ENCODE results near the gene CPB1. TPM values are rescaled to one million over a fixed set of nuclear protein-coding genes. Genes with fewer than 3 reads are reported as not detected.

Gene CPB1
- total and polyA plus RNA-seq, 2 donors (not counting 1 experiment from before 2014, with no cell fraction given): not detected

DNA sequence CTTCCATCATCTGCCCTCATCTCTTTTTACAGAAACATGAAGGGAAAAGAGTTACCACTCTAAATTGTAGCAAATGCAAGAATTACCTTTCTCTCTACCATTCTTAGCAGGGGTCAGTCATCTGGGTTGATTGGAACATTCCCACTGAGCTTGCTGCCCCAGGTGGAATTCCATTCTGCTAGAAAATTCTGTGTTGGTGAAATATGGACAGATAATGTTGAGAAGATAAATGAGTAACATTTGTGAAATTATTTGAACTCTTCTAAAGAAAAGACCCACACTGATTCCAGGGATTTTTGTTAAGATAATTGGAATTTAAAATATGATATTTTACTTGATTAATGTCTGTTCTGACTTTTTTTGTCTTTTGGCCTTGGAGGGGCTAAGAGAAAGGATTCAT lies 26.4 kb downstream of the CPB1 start:
- no peak overlapping the region for H3K4me3 Mint-ChIP-seq
- no peak overlapping the region for H3K4me3 ChIP-seq (ENCODE audit: control extremely low read depth in 1 of 5, extremely low read depth in 1 of 5, insufficient read depth in 1 of 5, low read depth in 2 of 5, low read length in 4 of 5)
- no peaks in the 10 kb centered on the region for H3K9me3 Mint-ChIP-seq (ENCODE audit: insufficient read depth)
- DNase-seq (no peak), ATAC-seq (ENCODE audit: low read depth) (no peak)
- H3K4me1 Mint-ChIP-seq: no peaks in the 10 kb centered on the region
- peaks cover 0 to 2% (median 0%) of the 10 kb centered on the region in 4 experiments for H3K27me3 ChIP-seq (replicated peaks in 1 of 4; ENCODE audit: control extremely low read depth in 1 of 4, control insufficient read depth in 3 of 4, insufficient read depth in 4 of 4, low read length in 3 of 4)
- H3K9ac ChIP-seq (ENCODE audit: low read length): no peak overlapping the region
- H3K9me3 ChIP-seq (ENCODE audit: control extremely low read depth in 1 of 3, control insufficient read depth in 2 of 3, insufficient read depth in 1 of 3, low read length in 2 of 3): no peaks in the 10 kb centered on the region
- ChIA-PET POLR2A (no interaction called here), CTCF (interaction anchor here (0.7 to 1.3 kb wide), 3 partner anchors 8 to 10 kb away, joined by 3 to 16 read pairs (median 4); no protein-coding TSS in a partner anchor)
- TF ChIP-seq, protein P1, sequence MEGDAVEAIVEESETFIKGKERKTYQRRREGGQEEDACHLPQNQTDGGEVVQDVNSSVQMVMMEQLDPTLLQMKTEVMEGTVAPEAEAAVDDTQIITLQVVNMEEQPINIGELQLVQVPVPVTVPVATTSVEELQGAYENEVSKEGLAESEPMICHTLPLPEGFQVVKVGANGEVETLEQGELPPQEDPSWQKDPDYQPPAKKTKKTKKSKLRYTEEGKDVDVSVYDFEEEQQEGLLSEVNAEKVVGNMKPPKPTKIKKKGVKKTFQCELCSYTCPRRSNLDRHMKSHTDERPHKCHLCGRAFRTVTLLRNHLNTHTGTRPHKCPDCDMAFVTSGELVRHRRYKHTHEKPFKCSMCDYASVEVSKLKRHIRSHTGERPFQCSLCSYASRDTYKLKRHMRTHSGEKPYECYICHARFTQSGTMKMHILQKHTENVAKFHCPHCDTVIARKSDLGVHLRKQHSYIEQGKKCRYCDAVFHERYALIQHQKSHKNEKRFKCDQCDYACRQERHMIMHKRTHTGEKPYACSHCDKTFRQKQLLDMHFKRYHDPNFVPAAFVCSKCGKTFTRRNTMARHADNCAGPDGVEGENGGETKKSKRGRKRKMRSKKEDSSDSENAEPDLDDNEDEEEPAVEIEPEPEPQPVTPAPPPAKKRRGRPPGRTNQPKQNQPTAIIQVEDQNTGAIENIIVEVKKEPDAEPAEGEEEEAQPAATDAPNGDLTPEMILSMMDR (IDR thresholded peaks at IDR 0.05): no peak
- no peak for TF ChIP-seq EZH2 (IDR thresholded peaks at IDR 0.05; ENCODE audit: borderline replicate concordance, insufficient read depth, low read depth, low read length, poor library complexity, severe bottlenecking)
- H3K4me2 ChIP-seq (replicated peaks; ENCODE audit: low read depth, low read length, poor library complexity, severe bottlenecking): no peak overlapping the region
- H3K79me2 ChIP-seq (ENCODE audit: control insufficient read depth, insufficient read depth, low read length): no peaks in the 10 kb centered on the region
- intact Hi-C loops (cut with micrococcal nuclease): no loop called here
- H3K27me3 Mint-ChIP-seq: peaks cover 20% of the 10 kb centered on the region
- no peak overlapping the region for H2AFZ ChIP-seq (ENCODE audit: insufficient read depth, low read depth, low read length, poor library complexity, severe bottlenecking)
- H3K4me1 ChIP-seq (ENCODE audit: control insufficient read depth in 2 of 2, insufficient read depth in 2 of 2, low read length in 2 of 2): no peaks in the 10 kb centered on the region
- H3K36me3 ChIP-seq (replicated peaks in 1 of 2; ENCODE audit: control extremely low read depth in 1 of 2, control insufficient read depth in 1 of 2, extremely low read depth in 1 of 2, insufficient read depth in 2 of 2, low read length in 1 of 2): no peaks in the 10 kb centered on the region
- no peaks in the 10 kb centered on the region for H4K20me1 ChIP-seq (ENCODE audit: control insufficient read depth, insufficient read depth, low read length, poor library complexity, severe bottlenecking)
- H3K27ac Mint-ChIP-seq: no peak overlapping the region
- no peak overlapping the region for H3K27ac ChIP-seq (ENCODE audit: low read length in 2 of 2)

DNA sequence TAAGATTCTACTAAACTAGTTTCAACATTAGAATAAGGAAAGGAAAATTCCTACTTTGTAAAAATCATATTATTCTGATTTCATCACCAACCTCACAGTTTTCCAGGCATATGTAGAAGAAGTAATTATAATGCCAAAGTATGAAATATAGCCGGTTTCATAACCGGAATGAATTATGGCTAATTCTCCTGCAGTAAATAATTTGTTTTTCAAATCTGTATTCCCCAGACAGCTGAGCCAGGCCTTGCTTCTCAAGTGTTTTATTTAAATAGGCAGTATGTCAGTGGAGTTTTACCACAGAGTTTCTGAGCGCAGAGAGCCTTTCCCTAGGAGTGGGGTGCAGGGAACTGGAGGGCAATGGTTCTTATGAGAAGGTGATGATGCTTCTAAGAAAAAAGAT lies 28.8 kb downstream of the CPB1 start:
- H3K4me2 ChIP-seq (replicated peaks; ENCODE audit: low read depth, low read length, poor library complexity, severe bottlenecking): no peak overlapping the region
- WGBS (ENCODE audit: insufficient coverage): no CpG with 5 or more reads among the region's 3 CpGs
- H3K36me3 ChIP-seq (replicated peaks in 1 of 2; ENCODE audit: control extremely low read depth in 1 of 2, control insufficient read depth in 1 of 2, extremely low read depth in 1 of 2, insufficient read depth in 2 of 2, low read length in 1 of 2): no peaks in the 10 kb centered on the region
- no peak overlapping the region for H2AFZ ChIP-seq (ENCODE audit: insufficient read depth, low read depth, low read length, poor library complexity, severe bottlenecking)
- ATAC-seq (ENCODE audit: low read depth) (no peak), DNase-seq (no peak)
- H3K4me3 ChIP-seq (ENCODE audit: control extremely low read depth in 1 of 5, extremely low read depth in 1 of 5, insufficient read depth in 1 of 5, low read depth in 2 of 5, low read length in 4 of 5): no peak overlapping the region
- Mint-ChIP-seq H3K4me1 (no peaks in the 10 kb centered on the region), H3K27me3 (peaks cover 19% of the 10 kb centered on the region), H3K9me3 (ENCODE audit: insufficient read depth) (no peaks in the 10 kb centered on the region), H3K27ac (no peak overlapping the region), H3K4me3 (no peak overlapping the region)
- ChIA-PET CTCF (no interaction called here), POLR2A (no interaction called here)
- no peaks in the 10 kb centered on the region for H3K9me3 ChIP-seq (ENCODE audit: control extremely low read depth in 1 of 3, control insufficient read depth in 2 of 3, insufficient read depth in 1 of 3, low read length in 2 of 3)
- no peaks in the 10 kb centered on the region for H4K20me1 ChIP-seq (ENCODE audit: control insufficient read depth, insufficient read depth, low read length, poor library complexity, severe bottlenecking)
- H3K4me1 ChIP-seq (ENCODE audit: control insufficient read depth in 2 of 2, insufficient read depth in 2 of 2, low read length in 2 of 2): no peaks in the 10 kb centered on the region
- TF ChIP-seq, protein P1 (IDR thresholded peaks at IDR 0.05): no peak
- TF ChIP-seq EZH2 (IDR thresholded peaks at IDR 0.05; ENCODE audit: borderline replicate concordance, insufficient read depth, low read depth, low read length, poor library complexity, severe bottlenecking): no peak
- no peak overlapping the region for H3K9ac ChIP-seq (ENCODE audit: low read length)
- no peaks in the 10 kb centered on the region for H3K79me2 ChIP-seq (ENCODE audit: control insufficient read depth, insufficient read depth, low read length)
- peaks cover 0 to 2% (median 0%) of the 10 kb centered on the region in 4 experiments for H3K27me3 ChIP-seq (replicated peaks in 1 of 4; ENCODE audit: control extremely low read depth in 1 of 4, control insufficient read depth in 3 of 4, insufficient read depth in 4 of 4, low read length in 3 of 4)
- intact Hi-C loops (cut with micrococcal nuclease): no loop called here
- H3K27ac ChIP-seq (ENCODE audit: low read length in 2 of 2): no peak overlapping the region
